OCI-LY3 (cell line): ENCODE results near the gene RAPGEF5.

Experiments
- EZH2phosphoT487 ChIP-seq: fragments of 200-600 bp; shearing (Covaris generic); IDR thresholded peaks from 2 replicates; pipeline ENCODE4 v1.6.1; 2018; ENCODE audit warnings: antibody characterized with exemption, mixed run types, low read depth
- TF ChIP-seq, protein P1 (sequence below): fragments of 200-600, 300-600 bp; sonication (generic); IDR thresholded peaks from 2 replicates; pipeline ENCODE4 v1.5.1; 2014; ENCODE audit warnings: antibody characterized with exemption, low read length, low read depth

DNA sequence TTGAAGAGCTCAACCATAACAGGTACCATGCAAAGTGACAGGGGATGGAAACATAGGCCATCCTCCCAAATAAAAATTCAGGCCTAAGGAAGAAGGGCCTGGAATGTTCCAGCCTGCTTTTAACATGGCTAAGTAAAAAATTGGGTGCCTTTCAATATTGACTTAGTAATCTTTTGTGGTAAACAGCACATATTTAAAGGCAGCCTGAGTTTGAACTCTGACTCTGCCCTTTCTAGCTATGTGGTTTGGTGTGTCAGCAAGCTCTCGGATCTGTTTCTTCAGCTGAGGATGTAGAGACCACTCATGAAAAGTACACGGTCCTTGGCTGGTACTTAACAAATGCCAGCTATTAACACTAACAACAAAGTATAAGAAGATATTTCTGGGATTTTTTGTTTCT, 219.5 kb downstream of the RAPGEF5 start:
- TF ChIP-seq, protein P1, sequence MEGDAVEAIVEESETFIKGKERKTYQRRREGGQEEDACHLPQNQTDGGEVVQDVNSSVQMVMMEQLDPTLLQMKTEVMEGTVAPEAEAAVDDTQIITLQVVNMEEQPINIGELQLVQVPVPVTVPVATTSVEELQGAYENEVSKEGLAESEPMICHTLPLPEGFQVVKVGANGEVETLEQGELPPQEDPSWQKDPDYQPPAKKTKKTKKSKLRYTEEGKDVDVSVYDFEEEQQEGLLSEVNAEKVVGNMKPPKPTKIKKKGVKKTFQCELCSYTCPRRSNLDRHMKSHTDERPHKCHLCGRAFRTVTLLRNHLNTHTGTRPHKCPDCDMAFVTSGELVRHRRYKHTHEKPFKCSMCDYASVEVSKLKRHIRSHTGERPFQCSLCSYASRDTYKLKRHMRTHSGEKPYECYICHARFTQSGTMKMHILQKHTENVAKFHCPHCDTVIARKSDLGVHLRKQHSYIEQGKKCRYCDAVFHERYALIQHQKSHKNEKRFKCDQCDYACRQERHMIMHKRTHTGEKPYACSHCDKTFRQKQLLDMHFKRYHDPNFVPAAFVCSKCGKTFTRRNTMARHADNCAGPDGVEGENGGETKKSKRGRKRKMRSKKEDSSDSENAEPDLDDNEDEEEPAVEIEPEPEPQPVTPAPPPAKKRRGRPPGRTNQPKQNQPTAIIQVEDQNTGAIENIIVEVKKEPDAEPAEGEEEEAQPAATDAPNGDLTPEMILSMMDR = no peak
- TF ChIP-seq EZH2phosphoT487 = no peak
